ENCODE data around the gene BUD23.

GRCh38 chr7:73722785-73723184 lies 39.4 kb downstream of the BUD23 start:
- TF ChIP-seq SIN3A (IDR thresholded peaks at IDR 0.05; ENCODE audit: borderline replicate concordance, insufficient read depth, low read length) (no peak), POLR2AphosphoS5 (IDR thresholded peaks at IDR 0.05; ENCODE audit: low read depth, low read length) (no peak), TAF1 (IDR thresholded peaks at IDR 0.05; ENCODE audit: borderline replicate concordance, insufficient read depth, low read length) (no peak)

Measured in PFSK-1 (cell line).